Lung (tissue), 12 donors: ENCODE measurements around the gene RPH3AL. TPM values are rescaled to one million over a fixed set of nuclear protein-coding genes. Genes with fewer than 3 reads are reported as not detected.
"Not testable (repeated sequence)": the region's sequence is repeated elsewhere in the genome, so short reads cannot be mapped to it uniquely, and the experiment has no call there.

Source experiments
- ATAC-seq: fragments of 200-7000 bp; cut with Tn5 transposase; one replicate; pipeline ENCODE4 v1.9.1; 2020; ENCODE audit warnings: moderate number of reproducible peaks; ENCODE audit not compliant: insufficient read depth, low FRiP score
- DNase-seq, 3 donors: peaks; one replicate each; pipeline ENCODE4 v3.0.0-alpha.2; 2013 to 2017
- H3K27ac ChIP-seq, 2 donors: one replicate each; pipeline ENCODE4 v1.5.1; 2013; ENCODE audit warnings: mild to moderate bottlenecking in 2 of 2, moderate library complexity in 2 of 2, control low read depth in 1 of 2, inconsistent platforms in 1 of 2, low read depth in 1 of 2, low read length in 1 of 2
- H3K27me3 ChIP-seq, 3 donors: one replicate each; pipeline ENCODE4 v1.5.1; 2013; ENCODE audit warnings: low read length in 2 of 3; ENCODE audit not compliant: control insufficient read depth in 3 of 3, insufficient read depth in 3 of 3
- H3K36me3 ChIP-seq, 4 donors: one replicate each; pipeline ENCODE4 v1.5.1; 2013; ENCODE audit warnings: low read length in 4 of 4, mild to moderate bottlenecking in 1 of 4, moderate library complexity in 1 of 4; ENCODE audit not compliant: control insufficient read depth in 4 of 4, insufficient read depth in 4 of 4
- H3K4me1 ChIP-seq, 5 donors: one replicate each; pipeline ENCODE4 v1.5.1; 2013; ENCODE audit warnings: low read length in 5 of 5, mild to moderate bottlenecking in 2 of 5, moderate library complexity in 1 of 5; ENCODE audit not compliant: control insufficient read depth in 5 of 5, insufficient read depth in 5 of 5
- H3K4me3 ChIP-seq: one replicate; pipeline ENCODE4 v1.5.1; 2013; ENCODE audit warnings: mild to moderate bottlenecking, control low read depth, moderate library complexity
- H3K9ac ChIP-seq, 2 donors: one replicate each; pipeline ENCODE4 v1.5.1; 2013; ENCODE audit warnings: low read length in 2 of 2, control low read depth in 1 of 2; ENCODE audit not compliant: insufficient read depth in 1 of 2
- H3K9me3 ChIP-seq, 4 donors: one replicate each; pipeline ENCODE4 v1.5.1; 2013; ENCODE audit warnings: low read length in 3 of 4, mild to moderate bottlenecking in 1 of 4, moderate library complexity in 1 of 4; ENCODE audit not compliant: control insufficient read depth in 4 of 4, insufficient read depth in 3 of 4
- CTCF ChIP-seq: IDR thresholded peaks from 2 replicates; pipeline ENCODE4 v1.5.1; 2012; ENCODE audit warnings: mild to moderate bottlenecking; ENCODE audit errors: control extremely low read depth, extremely low read depth
- WGBS, 2 donors: extraction: QIAGEN DNeasy Blood & Tissue Kit; methylation state at CpG; one replicate each; pipeline ENCODE4 v1.1.7; 2013; 5-methylcytosine and 5-hydroxymethylcytosine counted together
- polyA plus RNA-seq, 2 donors: library from polyadenylated mRNA; stranded (reverse); fragments of 200-250 nt; gene quantifications; one replicate each; pipeline ENCODE4 v1.2.1, GENCODE V29; 2013
- total RNA-seq, 2 donors: library from RNA; depleted of rRNA in 1 of 2; stranded (reverse); fragments of >200 nt in 1 of 2; gene quantifications; one replicate each; pipeline ENCODE4 v1.2.1, GENCODE V29; 2014 to 2021
- donor health status: control.
- donor health status: control.
- donor health status: Bipolar disorder and iron deficiency.
- donor health status: healthy.
- donor health status: DM: yes; HTN: yes; CAD: no.

The RPH3AL gene
- total and polyA plus RNA-seq, 4 donors, result 19.5 to 76.6 (median 21.6) TPM

GRCh38 chr17:208429-208828 is 144.2 kb downstream of the RPH3AL start:
- Histone ChIP-seq H3K9ac (no peak overlapping the region), H3K4me3 (no peak overlapping the region), H3K27ac (no peak overlapping the region), H3K4me1 (no peaks in the 10 kb centered on the region), H3K9me3 (no peaks in the 10 kb centered on the region), H3K27me3 (no peaks in the 10 kb centered on the region), H3K36me3 (peaks cover 0 to 2% (median 0%) of the 10 kb centered on the region in 4 donors)
- 95% methylated on average over 8 of the region's 8 CpGs for WGBS, 2 donors
- ATAC-seq (no peak), DNase-seq (no peak)
- no peak for TF ChIP-seq CTCF

DNA sequence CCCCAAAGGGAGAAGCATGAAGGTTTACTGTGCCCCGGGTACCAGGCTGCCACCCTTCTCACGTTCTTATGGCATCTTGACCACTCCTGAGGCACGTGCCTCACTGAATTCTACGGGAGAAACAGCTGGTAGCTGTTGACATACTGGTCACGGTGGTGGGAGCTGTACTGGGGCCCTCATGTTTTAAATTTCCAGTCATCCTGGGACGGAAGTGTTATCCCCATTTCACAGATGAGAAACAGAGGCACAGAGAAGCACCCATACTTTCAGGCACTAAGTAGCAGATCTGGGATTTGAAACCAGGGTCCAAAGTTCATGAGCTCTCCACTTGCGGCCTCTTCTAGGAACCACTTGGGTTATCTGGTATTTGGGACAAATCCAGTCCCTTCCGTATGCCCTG is 144.8 kb downstream of the RPH3AL start:
- DNase-seq (no peak), ATAC-seq (no peak)
- no peak for TF ChIP-seq CTCF
- Histone ChIP-seq H3K36me3 (peaks cover 0 to 2% (median 0%) of the 10 kb centered on the region in 4 donors), H3K4me3 (no peak overlapping the region), H3K27ac (no peak overlapping the region), H3K27me3 (no peaks in the 10 kb centered on the region), H3K9ac (no peak overlapping the region), H3K4me1 (no peaks in the 10 kb centered on the region), H3K9me3 (no peaks in the 10 kb centered on the region)
- WGBS, 2 donors, result 90 to 91% methylated on average over 8 of the region's 8 CpGs

- Histone ChIP-seq H3K9me3 (no peaks in the 10 kb centered on the region), H3K4me3 (no peak overlapping the region), H3K27ac (no peak overlapping the region), H3K27me3 (no peaks in the 10 kb centered on the region), H3K9ac (no peak overlapping the region), H3K36me3 (peaks cover 0 to 2% (median 0%) of the 10 kb centered on the region in 4 donors), H3K4me1 (no peaks in the 10 kb centered on the region)
- WGBS, 2 donors, result 77 to 84% methylated on average over 37 of the region's 37 CpGs
- TF ChIP-seq CTCF, result no peak
- DNase-seq (no peak), ATAC-seq (no peak)
Measured at GRCh38 chr17:206941-207560, 145.6 kb downstream of the RPH3AL start.

- H3K9me3 ChIP-seq, ATAC-seq, DNase-seq, H3K4me1 ChIP-seq, H3K9ac ChIP-seq, H3K27ac ChIP-seq, H3K27me3 ChIP-seq, H3K36me3 ChIP-seq, H3K4me3 ChIP-seq: not testable (repeated sequence)
- WGBS, 2 donors, result 95 to 96% methylated on average over 27 of the region's 27 CpGs
Measured at GRCh38 chr17:206484-206883, 146.1 kb downstream of the RPH3AL start.
